Myocyte (in vitro differentiated cells): Measurements from ENCODE around the gene RHOBTB1. TPM values are rescaled to one million over a fixed set of nuclear protein-coding genes. Genes with fewer than 3 reads are reported as not detected.

Experiments
- DNase-seq: peaks from one replicate; pipeline ENCODE4 v3.0.0-alpha.2; 2012; ENCODE audit warnings: low read depth
- total RNA-seq: library from RNA; depleted of rRNA; stranded (reverse); fragments of >200 nt; gene quantifications from 2 replicates; pipeline ENCODE4 v1.2.3, GENCODE V29; 2014

Gene RHOBTB1
- total RNA-seq, 1 donor from 2014 or later, result 29.6 TPM

DNA sequence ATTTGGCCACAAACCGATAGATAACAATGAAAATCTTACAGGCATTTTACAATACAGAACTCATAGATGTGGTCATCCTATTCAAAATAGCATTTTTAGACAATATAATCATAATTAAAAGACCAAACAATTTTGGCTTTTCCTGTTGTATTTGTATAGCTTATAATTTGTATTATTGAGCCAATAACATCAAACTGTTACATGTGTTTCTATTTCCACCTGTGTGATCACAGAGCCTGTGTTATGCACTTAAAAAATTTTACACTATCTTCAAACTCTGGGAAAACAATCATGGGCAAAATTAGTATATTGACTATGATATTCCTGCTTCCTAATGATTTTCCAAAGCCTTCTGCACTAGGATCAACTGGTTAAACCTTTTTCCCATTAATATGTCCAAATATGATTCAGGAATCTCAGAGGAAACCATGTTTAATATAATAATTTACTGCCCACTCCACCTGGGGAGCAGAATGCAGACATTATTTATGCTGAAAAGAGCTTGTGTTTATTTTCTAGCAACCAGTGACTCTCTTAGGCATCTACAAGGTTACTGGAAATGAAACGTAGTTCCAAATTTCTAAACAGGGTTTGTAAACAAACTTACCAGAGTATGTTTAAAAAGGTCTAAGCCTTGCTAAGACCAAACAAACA is 1.7 kb downstream of the RHOBTB1 start:
- no peak for DNase-seq

DNA sequence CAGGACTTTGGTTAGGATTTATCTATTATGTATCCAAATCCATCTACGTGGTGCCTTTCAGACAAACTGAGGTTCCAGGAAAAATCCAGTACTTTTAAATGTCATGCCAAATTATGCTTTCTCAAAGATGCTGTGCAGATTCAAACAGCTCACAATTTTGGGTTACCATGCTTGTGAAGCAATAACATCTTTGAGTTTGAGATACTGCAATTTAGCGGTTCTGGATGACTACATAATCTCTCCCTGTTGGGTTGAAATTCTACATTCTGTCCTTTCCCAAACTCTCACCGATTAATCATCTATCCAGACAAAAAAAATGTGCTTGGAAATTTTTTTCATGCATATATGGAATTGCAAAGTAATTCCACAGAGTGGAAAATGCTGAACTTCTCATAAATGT is 3.5 kb downstream of the RHOBTB1 start:
- no peak for DNase-seq

DNA sequence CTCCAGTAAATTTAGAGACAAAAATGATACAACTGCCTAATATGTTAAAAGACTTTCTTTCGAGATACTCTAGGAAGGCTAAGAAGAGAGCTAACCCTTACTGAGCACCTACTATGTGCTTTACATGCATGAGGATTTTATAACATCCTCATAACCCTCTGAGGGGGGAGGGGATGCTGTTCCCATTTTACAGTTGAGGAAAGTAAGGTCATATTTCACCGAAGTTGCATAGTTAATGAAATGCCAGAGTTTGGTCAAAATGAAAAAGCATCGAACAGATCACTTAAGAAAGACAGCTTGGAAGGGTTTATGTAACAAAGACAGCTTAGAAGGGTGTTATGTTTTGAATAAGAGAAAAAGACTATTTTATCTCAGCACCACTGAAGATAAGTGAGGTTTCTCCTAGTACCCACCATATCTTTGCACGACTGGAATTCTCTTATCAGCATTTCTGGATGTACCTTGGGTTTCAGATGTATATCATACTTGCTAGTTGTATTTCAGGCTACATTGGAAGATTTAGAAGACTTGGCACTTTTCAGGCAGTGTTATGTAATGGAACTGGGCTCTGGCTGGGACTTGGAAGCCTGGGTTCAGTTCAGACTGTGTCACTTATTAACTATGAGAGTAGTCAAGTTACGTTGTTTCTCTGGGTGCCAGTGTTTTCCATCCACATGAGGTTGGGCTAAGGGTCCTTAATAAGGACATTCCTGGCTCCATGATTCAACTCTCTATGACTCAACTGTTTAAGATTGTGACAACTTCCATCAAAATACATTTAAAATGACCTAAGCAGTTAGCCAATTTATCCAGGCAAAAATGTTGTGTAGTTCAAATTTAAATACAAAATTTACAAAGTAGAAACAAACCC is 6.0 kb downstream of the RHOBTB1 start:
- DNase-seq, result peak; percentile 21

DNA sequence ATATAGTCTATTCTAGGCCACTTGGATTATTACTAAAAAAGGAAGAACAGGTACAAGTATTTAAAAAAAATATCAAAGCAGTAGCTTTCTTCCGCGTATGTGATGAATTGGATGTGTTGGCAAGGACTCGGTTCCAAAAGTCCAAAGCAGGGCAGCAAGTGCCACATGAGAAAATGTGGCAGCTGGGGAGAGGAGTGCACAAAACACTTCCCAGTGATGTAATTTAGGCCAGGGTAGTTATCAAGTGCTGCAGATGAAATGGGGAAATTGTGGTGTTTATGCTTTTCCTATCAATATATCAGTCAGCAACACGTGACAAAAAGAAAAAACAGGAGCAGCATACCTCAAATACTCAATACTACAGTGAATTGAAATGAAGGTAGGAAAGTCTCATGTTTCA is 7.0 kb downstream of the RHOBTB1 start:
- no peak for DNase-seq

DNA sequence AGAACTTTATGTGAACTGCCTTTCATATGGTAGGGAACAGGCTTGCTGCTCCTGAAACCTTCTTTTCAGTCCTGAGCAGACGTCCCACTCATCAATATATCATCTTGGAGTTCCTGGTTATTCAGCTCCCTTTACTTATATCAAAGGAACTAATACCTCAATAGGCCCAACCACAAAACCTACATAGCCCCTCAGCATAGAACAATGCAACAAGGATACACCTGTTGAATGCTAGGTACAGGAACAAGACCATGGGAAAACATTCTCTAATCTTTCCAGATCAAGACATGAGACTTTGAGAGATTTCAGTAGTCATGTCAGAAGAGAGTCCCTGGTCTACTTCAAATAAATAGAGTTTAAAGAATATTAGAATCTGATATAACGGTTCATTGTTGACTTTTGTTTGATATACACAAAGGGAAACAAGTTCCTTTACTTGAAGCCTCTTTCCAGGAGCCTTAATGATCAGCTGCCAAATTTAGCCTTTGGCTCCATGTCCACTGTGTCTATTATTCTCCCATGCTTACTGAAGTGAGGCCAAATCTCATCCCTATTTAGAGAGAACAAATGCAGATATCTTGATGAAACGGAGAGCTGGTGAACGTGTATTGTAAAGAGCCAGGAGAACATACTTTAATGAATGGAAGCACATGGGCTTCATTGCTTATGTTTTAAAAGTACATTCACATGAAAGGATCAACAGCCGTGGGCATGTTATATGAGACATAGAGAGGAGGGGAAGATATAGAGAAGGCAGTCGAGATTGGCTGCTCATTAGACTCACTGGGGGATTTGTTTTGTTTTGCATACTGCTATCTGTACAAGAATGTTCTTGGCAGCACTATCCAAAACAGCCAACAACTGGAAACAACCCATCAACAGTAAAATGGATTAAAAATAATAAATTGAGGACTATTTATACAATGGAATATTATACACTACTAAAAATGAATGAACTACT is 9.5 kb downstream of the RHOBTB1 start:
- DNase-seq, result no peak

DNA sequence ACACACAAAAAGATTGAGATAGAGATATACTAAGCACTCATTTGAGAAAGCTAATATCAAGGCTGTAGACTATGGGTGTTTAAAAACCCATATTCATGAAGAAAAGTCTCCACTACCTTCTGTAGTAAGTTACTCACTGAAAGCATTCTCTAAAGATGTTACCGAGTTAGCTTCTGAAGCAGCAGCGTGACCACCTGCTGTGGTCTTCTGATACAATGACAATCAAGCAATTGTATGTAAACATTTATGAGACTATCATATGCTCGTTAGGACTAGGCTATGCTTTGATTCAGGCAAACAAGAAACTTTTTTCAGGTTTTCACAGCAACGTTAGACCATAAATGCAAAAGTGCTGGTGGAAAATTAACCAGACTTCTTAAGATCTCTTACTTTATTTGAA is 11.2 kb downstream of the RHOBTB1 start:
- DNase-seq, result no peak

DNA sequence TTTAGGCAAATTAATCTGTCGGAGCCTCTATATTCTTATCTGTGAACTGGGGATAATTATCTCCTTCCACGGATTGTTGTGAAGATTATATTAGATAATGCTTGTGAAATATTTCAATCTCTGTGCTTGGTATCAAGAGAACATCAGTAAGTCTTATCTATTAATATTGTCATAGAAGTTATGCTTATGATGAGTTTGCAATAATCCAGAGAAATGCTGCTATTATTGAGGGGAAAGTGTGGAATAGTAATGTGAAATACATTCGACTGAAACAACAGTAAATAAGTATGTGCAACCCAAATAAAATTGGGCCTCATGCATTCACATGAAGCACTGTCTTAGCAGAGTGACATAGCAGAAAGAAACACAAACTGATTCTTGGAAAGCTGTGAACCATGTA is 13.7 kb downstream of the RHOBTB1 start:
- no peak for DNase-seq

DNA sequence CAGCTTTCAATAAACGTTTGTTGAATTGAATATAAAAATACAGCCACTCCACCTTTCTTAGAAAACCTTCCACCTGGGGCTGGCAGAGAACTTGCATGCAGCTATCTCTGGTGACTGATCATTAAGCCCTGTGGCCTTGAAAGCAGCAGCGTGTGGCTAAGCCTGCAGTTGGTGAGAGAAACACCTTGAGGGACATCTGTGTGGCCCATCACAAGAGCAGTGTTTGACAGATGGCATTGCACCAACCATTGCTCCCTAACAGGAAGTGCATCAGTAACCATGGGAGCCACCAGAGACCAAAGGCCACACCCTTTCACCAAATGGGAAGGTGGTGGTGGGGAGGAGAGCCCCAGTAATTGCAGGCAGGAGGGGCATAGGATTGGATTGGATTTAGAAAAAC is 22.4 kb downstream of the RHOBTB1 start:
- DNase-seq, result peak; percentile 40

DNA sequence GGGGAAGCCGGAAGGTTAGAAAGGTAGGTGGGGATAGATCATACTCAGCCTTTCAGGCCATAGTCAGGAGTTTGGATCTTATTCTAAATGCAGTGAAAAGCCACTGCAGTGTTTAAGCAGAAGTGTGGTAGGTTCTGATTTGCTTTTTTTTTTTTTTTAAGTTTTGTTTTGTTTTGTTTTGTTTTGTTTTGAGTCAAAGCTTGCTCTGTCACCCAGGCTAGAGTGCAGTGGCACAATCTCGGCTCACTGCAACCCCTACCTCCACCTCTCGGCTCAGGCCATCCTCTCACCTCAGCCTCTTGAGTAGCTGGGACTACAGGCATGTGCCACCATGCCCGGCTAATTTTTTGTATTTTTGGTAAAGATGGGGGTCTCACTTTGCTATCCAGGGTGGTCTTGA is 23.5 kb downstream of the RHOBTB1 start:
- no peak for DNase-seq

DNA sequence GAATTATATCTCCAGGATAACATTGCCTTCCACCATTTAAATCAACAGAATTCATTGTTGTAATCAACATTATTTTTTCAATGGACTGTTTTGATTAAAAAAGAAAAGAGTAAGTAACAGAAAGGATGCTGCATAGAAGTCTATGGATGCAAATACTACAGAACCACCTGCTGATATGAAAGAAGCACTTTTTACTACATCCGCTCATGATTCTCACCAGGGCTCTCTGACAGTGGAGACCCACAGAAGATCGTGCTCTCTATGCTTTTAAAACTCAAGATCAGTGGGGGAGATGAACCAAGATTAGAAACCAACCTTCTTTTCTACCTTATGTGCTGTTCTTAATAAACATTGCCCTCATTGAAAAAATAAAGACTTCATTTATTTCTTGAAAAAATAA is 24.4 kb downstream of the RHOBTB1 start:
- no peak for DNase-seq

DNA sequence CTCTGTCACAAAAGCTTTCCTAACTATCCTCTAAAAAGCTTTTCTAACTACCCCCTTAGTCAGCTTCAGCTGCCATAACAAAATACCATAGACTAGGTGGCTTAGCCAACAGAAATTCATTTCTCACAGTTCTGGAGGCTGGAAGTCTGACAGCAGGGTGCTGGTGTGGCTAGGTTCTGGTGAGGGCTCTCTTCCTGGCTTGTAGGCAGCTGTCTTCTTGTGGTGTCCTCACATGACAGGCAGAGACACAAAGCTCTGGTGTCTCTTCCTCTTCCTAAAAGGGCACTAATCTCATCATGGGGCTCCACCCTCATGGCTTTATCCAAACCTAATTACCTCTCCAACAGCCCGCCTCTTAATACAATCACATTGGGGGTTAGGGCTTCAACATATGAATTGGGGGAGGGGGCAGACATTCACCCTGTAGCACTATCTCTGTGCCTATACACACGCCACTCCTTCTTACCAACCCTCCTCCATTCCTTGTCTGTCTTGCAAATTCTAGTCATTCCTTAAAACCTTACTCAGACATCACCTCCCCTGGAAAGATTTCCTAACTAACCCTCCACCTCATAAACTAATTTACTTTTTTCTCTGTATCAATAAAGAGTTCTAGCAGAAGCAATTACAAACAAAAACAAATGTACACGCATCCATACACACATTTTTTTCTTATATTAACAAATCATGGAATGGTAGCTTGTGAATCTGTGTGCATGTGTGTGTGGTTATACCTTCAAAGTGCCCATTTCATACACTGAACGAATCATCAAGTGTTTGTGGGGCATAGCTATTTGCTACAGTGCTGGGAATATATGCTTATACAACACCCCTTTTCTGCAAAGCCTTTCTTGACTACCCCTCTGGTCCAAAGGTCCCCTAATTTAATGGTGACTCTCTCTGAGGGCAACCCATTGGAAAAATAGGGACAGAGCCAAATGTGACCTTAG is 26.4 kb downstream of the RHOBTB1 start:
- DNase-seq, result peak; percentile 55

DNA sequence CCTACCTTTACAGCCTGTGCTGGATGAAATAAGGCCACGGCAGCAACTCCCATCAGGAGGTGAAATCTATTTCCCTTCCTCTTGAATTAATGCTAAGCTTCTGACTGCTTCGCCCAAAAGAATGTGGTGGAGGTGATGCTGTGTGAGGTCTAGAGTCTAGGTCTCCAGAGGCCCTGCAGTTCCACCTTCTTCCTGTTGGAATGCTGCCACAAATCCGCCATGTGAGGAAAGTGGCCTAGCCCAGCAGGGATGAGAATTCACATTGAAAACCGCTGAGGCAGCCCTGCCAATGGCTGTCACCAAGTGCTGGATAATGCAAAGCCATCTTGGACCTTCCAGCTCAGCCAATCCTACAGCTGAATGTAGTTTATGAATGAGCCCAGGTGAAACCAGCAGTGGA is 28.0 kb downstream of the RHOBTB1 start:
- DNase-seq, result no peak

DNA sequence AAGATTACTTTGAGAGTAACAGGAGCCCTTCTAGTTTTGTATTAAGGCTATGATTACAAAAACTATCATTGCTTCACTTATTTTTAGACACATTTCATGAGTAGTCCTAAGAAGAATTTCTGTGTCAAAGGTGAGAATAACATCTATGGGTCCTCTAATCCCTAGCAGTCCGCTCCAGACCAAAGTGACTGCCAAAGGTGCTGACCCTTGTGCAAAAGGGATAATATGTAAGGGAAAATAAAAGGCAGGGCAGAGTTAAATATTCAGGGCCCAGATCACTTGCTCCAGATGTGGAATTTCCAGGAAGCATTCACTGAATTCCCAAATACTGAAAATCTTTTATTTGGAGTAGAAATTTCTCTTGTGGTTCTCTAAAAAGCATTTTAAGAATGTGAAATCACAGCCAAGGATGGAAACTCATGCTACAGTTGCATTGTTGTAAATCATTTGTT is 29.3 kb downstream of the RHOBTB1 start:
- DNase-seq, result peak; percentile 83

DNA sequence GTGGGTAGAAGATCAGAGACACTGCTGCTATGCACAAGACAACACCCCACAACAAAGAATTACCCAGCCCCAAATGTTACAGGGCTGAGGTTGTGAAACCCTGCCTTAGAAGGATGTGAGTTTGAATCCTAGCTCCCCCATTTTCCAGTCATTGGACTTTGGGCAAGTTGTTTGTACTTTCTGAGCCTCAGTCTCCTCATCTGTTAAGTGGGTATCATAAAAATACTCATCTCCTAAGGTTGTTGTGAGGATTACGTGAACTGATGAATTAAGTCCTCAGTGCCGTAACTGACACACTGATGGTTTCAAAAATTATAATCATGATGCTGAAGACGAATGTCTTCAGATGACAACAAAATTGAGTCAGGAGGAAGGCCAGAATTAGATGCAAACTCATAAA is 30.3 kb downstream of the RHOBTB1 start:
- no peak for DNase-seq

DNA sequence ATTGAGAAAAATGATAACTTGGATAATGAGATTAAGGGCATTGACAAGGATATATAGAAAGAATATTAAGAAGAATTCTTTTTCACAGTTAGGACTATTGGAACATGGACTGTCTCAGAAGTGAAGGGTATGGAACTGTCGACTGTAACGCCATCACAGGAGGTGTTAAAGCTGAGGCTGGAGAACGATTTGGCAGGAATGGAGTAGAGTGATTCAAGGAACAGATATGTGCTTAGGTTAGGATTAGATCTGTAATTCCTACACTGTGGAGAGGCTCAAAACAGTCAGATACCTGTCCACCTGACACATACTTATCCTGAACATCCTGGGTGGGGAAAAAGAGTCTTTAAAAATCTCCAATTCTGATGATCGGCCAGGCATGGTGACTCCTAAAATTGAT is 30.9 kb downstream of the RHOBTB1 start:
- no peak for DNase-seq

DNA sequence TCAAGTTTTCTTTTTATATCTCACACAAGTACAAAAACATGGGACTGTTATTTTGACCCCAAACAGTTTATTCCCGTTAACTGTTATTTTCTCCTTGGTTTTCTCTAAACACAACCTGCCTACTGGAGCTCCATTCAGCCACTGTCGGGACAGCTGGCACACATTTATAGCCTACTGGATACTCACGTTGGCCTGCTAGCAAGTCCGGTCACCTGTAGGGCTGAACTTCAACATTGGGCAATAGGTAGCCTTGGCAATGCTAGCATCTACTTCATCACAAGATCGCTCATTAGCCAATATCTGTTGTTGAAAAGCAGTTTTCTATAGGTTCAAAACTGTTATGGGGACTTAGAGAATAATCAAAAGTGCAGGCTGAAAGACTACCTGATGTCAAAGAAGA is 32.3 kb downstream of the RHOBTB1 start:
- DNase-seq, result no peak

DNA sequence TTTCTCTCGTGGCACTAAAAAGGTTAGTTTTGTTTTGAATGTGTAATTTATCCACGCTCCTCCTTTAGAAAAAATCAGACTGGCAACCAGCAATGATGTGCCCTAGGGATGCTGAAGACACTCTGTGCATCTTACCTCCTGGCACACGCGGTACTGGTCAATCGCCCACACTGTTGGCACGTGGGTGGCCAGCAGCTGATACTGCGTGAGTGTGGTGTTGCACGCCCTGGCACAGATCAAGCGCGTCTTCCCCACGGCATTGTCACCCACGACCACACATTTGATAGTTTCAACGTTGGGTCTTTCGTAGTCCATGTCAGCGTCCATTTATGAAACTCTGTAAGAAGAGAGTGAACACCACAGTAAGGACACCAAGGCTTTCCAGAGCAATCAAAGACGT is 32.8 kb downstream of the RHOBTB1 start:
- no peak for DNase-seq

DNA sequence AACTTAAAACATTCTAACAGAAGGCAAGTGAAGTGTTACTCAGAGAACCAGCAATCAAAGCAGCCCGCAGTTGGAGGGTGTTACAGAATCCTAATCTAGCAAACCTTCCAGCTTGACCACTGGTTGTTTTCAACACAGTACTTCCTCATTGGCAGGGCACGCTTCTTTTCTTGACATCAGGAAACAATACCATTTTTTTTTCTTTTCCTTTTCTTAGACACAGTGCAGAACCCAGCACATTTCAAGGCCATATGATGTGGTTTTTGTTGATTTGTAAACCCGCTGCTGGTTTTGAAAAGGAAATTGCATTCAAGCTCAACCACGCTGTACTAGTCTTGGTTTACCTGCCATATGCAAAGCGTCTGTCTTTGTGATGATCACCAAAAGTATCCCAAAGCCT is 33.4 kb downstream of the RHOBTB1 start:
- DNase-seq, result no peak

DNA sequence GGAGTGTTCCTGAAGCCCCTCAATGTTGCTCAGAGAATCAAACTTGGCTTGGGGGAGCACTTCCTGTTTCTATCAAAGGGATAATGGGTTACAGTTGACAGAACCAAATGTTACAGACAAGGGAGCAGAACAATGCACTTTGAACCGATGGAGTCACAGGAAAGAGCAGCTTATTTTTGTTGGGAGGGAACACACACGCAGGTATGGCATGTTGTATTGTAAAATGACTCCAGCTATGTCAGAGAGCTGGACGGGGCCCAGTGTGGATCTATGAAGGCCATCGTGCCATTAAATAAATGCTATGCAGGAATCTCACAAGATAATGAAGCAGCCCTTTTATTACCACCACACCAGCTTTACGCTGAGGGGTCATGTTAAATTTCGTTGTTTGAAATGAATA is 35.1 kb downstream of the RHOBTB1 start:
- DNase-seq, result no peak

DNA sequence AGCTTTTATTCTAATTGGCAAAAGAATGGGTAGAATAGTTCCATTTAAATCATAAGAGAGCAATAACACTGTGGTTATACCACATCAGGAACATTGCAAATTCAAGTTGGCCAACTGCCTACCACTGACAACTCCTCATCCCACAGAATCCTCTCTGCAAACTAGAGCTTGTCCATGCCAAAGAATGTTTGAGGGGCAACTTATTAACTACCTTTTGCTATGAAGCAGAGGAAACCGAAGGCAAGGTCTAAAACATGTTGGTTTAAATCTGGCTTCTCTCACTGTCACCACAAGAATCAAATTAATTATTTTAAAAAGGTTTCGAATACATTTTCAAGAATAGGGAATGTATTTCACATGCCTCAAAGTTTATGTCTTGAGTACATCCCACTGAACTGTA is 36.0 kb downstream of the RHOBTB1 start:
- DNase-seq, result no peak

DNA sequence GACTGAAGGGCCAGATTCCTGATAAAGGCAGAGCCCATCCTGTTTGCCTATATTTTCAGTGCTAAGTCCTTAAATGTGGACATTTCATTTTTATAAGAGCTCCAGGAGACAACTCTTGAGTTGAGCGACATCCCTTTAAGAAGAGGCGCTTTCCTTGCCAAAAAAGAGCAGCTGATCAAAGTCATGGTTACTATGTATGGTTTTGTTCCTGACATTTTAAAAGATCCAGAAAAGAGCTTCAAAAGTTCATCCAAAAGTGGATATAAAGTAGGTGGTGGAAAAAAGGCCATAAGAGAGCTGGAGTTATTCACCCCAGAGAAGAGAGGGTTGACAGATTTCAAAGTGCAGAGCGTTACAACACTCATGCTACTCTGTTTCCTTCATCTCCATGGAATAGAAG is 36.7 kb downstream of the RHOBTB1 start:
- no peak for DNase-seq
